Left lobe of liver (tissue), 2 donors: ENCODE data around the gene GMCL2. TPM values are rescaled to one million over a fixed set of nuclear protein-coding genes. Genes with fewer than 3 reads are reported as not detected.
"Not testable (repeated sequence)": the region's sequence is repeated elsewhere in the genome, so short reads cannot be mapped to it uniquely, and the experiment has no call there.

Experiments
- ATAC-seq: fragments of 200-7000 bp; cut with Tn5 transposase; one replicate; pipeline ENCODE4 v1.9.1; 2020; ENCODE audit warnings: mild to moderate bottlenecking, moderate library complexity
- DNase-seq: peaks from one replicate; pipeline ENCODE4 v3.0.0-alpha.2; 2020; ENCODE audit warnings: low spot score
- total RNA-seq: library from RNA; stranded (reverse); gene quantifications from one replicate; pipeline ENCODE4 v1.2.1, GENCODE V29; 2021
- donor health status: DM: no; HTN: no; CAD: no; lungs with moderate emphysema.
- donor health status: DM: no; HTN: yes; CAD: no.

Gene GMCL2
- total RNA-seq, result not detected

GRCh38 chr5:178187014-178187413 lies at the start of gene GMCL2:
GMCL2 (minus strand) TSS chr5:178187371; CDS start chr5:178187299, 72 bp downstream.
- no peak for ATAC-seq

GRCh38 chr5:178236679-178237078 lies 49.5 kb upstream of the GMCL2 start:
- ATAC-seq, result peak; percentile 38
- peak; percentile 92 for DNase-seq

More at GRCh38 chr5:178187014-178187413, at the start of gene GMCL2:
- no peak for DNase-seq

DNA sequence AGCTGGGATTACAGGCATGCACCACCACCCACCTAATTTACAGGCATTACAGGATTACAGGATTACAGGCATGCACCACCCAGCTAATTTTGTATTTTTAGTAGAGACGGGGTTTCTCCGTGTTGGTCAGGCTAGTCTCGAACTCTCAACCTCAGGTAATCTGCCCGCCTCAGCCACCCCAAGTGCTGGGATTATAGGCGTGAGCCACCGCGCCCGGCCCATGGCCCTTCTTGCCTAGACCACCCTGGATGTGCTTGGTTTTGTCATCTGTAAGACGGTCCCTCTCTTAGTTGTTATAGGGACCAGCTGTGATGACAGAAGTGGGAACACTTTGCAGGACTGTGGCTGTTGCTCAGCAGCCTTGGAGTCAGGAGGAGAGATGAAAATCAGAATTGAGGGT lies 49.0 kb upstream of the GMCL2 start:
- DNase-seq (no peak), ATAC-seq (no peak)

GRCh38 chr5:178235588-178235974 lies 48.4 kb upstream of the GMCL2 start:
- ATAC-seq, result no peak
- DNase-seq, result no peak

- peak; percentile 24 for ATAC-seq
- peak; percentile 78 for DNase-seq
These were observed 47.8 kb upstream of the GMCL2 start for GRCh38 chr5:178234750-178235587.

- ATAC-seq (no peak), DNase-seq (no peak)
These were observed 47.1 kb upstream of the GMCL2 start for GRCh38 chr5:178234121-178234749.

- ATAC-seq (peak; percentile 0), DNase-seq (no peak)
These were observed 45.8 kb upstream of the GMCL2 start for GRCh38 chr5:178232920-178233429.

DNA sequence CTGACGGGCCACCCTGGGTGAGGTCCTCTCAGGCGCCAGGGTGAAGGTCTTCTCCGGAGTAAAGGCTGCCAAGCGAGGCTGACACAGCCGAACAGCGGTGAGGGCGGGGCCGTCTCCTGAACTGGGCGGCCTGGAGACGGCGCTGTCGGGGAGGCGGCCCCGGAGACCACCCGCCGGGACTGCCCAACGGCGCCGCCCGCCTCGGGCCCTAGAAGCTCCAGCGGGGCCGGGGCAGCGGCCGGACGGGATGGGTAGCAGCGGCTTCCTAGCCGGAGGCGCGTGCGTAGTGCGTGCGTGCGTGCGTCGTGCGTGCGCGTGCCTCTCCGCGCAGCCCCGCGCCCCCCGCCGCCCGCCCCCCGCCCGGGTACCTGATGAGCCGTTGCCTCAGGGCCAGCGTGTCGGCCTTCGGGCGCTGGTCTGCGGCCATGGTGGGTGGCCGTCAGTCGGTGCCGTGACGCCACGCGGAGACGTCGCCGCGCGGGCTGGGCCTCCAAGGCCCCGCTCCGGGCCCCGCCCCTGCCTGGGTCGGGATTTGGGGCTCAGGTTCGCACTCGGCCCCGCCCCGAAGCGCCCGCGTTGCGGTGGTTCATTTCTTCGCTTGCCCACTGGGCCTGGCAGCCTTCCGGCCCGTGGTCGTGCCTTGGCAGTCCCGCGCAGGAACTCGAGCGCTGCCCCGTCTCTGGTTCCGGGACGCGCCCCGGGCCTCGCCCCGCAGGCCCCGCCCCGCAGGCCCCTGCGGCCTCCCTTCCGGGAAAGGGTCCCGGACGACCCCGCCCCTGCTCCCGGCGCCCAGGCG lies 45.2 kb upstream of the GMCL2 start, which contains the start of gene PHYKPL:
Gene PHYKPL, minus strand, starts transcription at position 679 of the 796 bp plus-strand sequence. Its CDS starts 252 bp downstream, at position 427.
- ATAC-seq, result peak; percentile 62

GRCh38 chr5:178231539-178232123 lies 44.5 kb upstream of the GMCL2 start:
- ATAC-seq (peak; percentile 4), DNase-seq (no peak)

More for the DNA sequence above, 45.2 kb upstream of the GMCL2 start, which contains the start of gene PHYKPL:
- DNase-seq, result peak; percentile 79

DNA sequence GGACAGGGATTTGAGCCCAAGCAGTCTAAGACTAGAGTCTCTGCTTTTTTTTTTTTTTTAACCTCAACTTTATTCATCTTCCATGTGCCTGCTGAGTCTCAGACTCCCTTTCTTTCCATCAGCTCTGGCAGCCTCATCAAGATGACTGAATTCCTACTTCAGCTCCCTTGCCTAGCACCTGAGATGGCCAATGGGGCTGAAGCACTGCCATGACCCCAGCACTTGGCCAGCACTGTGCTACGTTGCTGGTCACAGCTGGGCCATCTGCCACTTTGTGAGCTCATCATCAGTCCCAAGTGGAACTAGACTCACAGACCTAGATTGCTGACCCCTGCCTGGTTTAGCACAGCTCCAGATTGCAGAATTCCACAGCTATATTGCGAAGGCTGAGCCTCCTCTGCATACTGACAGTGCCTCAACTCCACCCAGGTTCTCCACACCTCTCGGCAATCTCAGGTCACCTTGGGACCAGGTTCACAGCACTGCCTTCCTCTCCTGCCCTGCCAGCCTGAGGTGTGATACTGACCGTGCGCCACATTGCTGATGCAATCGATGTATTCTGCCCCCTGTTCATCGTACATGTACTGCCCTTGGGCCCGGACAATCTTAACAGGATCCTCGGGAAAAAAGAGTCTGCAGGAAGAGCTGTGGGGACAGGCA lies 43.8 kb upstream of the GMCL2 start:
- ATAC-seq (peak; percentile 59), DNase-seq (peak; percentile 93)

DNA sequence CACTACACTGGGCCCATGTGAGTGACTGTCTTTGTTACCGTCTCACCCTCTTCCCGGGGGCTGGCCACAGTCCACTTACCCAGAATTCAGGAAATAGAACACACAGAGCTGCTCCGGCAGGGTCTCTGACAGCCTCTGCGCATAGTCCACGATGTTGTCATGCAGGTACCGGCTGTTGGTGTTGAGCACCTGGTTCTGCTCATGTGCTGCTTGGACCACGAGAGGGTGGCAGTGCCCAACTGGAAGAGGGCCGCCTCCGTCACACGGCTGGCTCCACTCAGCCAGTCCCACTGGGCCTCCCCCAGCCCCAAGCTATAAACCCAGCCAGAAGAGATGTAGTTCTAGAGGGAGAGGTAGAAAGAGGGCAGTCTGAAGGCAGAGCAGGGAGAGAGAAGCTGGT lies 42.7 kb upstream of the GMCL2 start:
- no peak for ATAC-seq
- no peak for DNase-seq

DNA sequence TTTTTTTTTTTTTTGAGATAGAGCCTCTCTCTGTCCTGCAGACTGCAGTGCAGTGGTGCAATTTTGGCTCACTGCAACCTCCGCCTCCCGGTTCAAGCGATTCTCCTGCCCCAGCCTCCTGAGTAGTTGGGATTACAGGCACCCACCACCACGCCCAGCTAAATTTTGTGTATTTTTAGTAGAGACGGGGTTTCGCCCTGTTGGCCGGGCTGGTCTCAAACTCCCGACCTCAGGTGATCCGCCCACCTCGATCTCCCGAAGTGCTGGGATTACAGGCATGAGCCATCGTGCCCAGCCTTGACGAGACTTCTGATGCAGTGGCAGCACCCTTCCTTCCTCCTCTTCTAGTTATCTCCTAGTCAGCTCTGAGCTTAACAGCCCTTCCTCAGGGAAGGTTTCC lies 41.9 kb upstream of the GMCL2 start:
- not testable (repeated sequence) for ATAC-seq, DNase-seq

DNA sequence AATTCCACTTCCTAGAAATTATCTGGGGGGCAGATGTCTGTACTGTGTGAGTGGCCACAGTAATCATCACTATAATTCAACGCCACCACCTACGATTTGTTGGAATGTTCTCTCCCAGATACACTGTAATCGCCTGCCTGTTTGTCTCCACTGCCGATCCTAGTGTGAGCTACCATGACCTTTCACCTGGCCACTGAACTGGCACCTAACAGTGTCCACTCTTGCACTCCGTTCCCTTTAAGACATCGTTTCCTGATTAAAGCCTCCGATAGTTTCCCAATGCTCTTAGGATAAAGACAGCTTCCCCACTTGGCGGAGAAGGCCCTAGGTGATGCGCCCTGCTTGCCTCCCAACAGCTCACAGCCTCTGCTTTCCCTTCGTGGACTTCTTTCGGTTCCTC lies 41.4 kb upstream of the GMCL2 start:
- ATAC-seq (no peak), DNase-seq (no peak)

DNA sequence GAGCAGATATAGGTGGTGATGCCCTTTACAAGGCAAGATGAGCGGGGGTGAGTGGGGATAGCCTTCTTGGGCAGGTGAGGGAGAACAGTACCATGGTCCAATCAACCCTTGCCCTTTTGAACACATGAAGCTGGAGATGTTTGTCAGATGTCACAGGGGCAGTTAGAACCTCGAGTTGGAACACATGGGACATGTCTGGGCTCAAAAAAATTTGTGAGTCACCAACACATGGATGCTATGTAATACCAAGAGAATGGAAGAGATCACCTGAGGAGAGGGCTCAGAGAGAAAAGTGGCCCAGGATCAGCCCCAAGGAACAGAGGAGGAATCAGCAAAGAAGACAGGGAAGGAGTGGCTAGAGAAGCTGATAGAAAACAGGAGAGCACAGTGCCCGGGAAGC lies 40.8 kb upstream of the GMCL2 start:
- DNase-seq, result no peak
- no peak for ATAC-seq

DNA sequence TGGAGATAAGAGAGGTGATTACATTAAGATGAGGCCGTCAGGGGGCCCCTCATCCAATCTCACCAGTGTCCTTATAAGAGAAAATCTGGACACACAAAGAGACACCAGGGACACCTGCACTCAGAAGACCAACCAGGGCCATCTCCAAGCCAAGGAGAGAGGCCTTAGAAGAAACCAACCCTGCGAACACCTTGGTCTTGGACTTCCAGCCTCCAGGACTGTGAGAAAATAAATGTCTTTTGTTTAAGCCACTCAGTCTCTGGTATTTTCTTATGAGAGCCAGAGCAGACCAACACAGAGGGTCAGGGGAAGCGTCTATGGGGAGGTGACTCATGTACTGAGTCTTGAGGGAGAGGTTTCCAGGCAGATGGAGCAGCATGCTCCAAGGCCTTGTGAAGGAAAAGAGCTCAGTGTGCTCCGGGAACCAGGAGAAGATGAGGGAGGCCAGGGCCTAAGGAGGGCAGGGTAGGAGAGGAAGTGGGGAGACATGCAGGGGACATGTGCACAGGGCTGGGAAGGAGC lies 40.0 kb upstream of the GMCL2 start:
- ATAC-seq (no peak), DNase-seq (no peak)

DNA sequence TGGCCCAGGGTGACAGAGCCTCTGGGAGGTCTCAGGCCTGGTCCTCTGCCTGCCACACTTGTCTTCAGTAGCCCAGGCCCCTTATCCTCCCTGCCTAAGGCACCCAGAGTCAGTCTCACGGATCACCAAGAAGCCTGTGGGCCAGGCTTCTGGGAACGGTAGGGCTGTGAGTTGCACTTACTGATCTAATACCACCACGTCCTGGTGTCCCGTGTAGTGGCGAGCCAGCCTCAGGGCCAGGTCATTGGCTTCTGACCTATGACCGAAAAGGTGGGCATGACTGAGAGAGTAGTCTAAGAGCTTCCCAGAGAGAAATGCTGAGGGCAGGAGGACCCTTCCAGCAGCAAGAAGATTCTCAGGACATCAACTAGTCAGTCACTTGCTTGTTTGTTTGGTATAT lies 38.0 kb upstream of the GMCL2 start:
- ATAC-seq, result peak; percentile 51
- no peak for DNase-seq

- ATAC-seq (no peak), DNase-seq (no peak)
These were observed 37.2 kb upstream of the GMCL2 start for GRCh38 chr5:178224403-178224802.

DNA sequence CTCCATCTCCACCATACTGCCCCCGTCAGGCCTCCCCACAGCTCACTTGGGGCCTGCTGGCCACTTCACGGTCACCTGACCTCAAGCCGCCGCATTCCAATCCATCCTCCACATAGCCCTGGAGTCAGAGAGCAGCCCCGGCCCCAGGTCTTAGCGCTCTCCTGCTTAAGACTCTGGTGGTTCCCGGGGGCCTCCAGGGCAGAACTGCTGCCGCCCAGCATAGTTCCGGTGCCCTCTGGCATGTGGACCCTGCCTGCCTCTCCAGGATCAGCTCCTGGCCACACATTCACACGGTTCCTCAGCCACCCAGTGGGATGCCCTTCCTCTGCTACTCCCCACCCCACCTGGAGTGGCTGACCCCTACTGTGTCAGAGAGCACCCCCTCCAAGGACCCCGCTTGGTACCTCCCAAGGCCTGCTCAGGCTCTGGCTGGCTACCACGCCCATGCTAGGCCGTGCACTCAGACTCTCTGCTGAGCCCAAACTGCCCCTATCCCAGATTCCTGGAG lies 36.7 kb upstream of the GMCL2 start:
- no peak for DNase-seq
- ATAC-seq, result no peak

- no peak for DNase-seq
- ATAC-seq, result no peak
These were observed 36.1 kb upstream of the GMCL2 start for GRCh38 chr5:178223196-178223773.
